CD4-positive, alpha-beta T cell treated with Interleukin-1 beta for 1 hour (primary cell): ENCODE results near the gene ACYP1.
"Not testable (repeated sequence)": the region's sequence is repeated elsewhere in the genome, so short reads cannot be mapped to it uniquely, and the experiment has no call there.

ENCODE experiments used
- DNase-seq, 2 donors: peaks; one replicate each; pipeline ENCODE4 v3.0.0-alpha.2; 2020 to 2022

The ACYP1 gene

DNA sequence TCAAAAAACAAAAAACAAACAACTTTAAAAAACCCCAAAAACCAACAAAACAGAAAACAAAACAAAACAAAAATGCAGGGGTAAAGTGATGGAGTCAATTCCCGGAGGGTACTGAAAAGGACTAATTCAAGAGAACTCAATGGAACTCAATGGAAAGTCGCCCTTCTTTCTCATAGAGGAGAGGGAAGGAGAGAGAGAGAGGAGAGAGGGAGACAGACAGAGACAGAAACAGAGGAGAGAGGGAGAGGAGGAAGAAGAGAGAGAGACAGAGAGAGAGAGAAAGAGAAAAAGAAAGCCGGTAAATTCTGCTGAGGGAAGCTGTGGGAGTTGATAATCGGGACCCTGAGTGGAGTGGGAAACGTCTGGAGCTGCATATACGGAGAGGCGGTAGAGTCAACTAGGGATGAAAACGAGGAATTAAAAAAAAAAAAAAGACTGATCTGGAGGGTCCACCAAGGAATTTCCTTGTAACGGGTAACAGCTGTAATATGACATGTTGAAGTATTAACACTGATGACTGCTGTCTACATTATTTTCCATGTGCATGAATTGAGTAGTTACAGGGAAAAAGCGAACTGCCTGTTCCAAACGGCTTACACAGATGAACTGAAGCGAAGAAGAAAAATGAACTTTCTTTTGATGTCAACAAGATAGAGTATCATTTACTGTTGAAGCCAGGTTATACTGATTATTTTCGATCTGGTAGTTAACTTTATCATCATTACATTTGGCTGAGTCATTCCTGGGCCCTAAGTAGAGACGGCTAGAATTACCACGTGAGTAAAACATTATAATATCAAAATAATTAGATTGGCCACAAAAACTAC lies 4.7 kb upstream of the ACYP1 start:
- DNase-seq = no peak

- not testable (repeated sequence) for DNase-seq
Measured at GRCh38 chr14:75067765-75068164, 3.9 kb upstream of the ACYP1 start.

GRCh38 chr14:75067212-75067611 lies 3.4 kb upstream of the ACYP1 start:
- no peak for DNase-seq

DNA sequence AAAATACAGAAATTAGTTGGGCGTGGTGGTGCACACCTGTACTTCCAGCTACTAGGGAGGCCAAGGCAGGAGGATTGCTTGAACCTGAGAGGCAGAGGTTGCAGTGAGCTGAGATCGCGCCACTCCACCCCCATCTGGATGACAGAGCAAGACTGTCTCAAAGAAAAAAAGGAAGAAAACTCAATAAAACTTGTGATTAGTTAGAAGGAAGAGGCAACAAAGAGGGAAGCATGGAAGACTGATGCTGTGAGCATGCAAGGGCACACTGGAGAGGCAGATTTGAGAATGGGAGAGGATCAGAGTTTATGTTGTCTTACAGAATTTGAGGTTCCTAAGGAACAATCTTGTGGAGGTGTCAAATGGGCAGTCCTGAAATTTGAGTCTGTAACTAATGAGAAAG lies 2.9 kb upstream of the ACYP1 start:
- no peak for DNase-seq

- no peak for DNase-seq
Measured at GRCh38 chr14:75064205-75064567, 362 bp upstream of the ACYP1 start.

GRCh38 chr14:75063013-75063412 lies 811 bp downstream of the ACYP1 start:
- DNase-seq = no peak

DNA sequence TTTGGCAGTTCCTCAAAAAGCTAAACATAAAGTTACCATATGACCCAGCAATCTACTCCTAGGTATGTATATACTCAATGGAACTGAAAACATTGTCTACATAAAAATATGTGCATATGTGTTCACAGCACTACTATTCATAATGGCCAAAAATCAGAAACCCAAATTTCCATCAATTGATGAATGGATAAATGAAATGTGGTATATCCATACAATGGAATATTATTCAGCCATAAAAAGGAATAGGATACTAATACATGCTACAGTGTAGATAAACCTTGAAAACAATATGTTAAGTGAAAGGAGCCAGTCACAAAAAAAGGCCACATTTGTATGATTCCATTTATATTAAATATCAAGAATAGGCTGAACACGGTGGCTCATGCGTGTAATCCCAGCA lies 3.4 kb downstream of the ACYP1 start:
- DNase-seq = no peak

DNA sequence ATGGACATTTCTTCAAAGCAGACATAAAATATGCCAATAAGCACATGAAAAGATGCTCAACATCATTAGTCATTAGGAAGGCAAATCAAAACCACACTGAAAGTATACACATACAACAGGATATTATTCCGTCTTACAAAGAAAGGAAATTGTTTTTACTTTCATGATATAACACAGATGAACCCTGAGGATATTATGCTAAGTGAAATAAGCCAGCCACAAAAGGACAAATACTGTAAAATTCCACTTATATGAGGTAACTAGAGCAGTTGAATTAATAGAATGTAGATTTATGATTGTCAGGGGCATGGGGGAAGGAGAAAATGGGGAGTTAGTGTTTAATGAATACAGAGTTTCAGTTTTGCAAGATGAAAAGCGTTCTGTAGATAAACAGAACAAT lies 4.2 kb downstream of the ACYP1 start:
- DNase-seq = no peak

DNA sequence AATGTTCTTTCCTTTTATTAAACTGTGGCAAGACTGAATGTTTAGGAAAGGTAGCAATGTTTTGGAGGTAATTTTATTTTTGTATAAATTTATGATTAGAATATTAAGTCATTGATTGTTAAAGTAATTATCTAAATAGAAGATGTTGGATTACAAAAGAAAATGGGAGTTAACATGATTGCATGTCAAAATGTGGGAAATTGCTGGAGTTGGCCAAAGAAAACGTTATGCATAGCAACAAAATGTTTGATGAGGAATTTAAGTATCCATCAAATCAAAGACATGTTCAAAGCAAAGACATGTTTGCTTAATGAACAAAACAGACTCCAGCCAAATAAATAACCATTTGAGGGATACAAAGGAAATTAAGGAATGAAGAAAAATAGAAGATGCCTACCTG lies 9.4 kb downstream of the ACYP1 start:
- no peak for DNase-seq

DNA sequence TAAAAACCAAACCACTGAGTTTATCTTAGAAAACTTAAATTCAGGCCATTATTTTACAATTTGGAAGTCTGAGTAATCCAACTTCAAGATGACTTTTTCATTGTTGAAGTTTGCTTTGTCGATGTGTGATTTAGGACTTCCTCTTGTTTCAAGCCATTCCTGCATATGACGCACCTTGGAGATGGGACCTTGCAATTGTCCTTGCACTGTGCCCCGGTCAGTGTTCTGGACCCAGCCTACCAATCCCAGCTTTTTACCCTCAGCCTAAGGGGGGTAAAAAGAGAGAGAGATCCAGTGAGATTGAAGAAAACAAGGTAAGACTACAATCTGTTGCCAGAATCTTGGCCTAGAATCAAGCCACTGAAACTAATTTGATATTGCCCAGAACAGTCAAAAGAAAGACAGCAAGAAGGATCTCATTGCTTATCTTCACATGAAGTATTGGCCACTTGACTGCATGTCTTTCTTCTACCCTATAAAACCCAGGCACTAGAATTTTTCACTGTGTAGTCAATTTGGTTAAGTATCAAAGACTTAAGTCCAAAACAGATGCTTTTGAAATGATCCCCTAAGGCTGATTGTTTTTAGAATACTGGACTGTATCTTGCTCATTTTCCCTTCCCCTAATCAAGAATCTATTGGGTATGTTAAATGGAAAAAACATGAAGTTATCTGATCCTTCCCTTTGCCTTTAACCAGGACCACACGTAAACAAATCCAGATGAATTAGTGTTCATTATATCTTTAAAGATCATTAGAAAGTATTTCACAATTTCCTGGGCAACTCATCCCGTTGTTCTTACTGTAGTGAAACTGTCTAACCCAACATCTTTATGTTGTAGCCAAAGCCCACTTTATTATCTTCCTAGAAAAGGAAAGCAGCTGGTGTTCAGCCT lies 10.2 kb downstream of the ACYP1 start:
- DNase-seq = no peak

- no peak for DNase-seq
Measured at GRCh38 chr14:75051556-75051899, 12.3 kb downstream of the ACYP1 start.

DNA sequence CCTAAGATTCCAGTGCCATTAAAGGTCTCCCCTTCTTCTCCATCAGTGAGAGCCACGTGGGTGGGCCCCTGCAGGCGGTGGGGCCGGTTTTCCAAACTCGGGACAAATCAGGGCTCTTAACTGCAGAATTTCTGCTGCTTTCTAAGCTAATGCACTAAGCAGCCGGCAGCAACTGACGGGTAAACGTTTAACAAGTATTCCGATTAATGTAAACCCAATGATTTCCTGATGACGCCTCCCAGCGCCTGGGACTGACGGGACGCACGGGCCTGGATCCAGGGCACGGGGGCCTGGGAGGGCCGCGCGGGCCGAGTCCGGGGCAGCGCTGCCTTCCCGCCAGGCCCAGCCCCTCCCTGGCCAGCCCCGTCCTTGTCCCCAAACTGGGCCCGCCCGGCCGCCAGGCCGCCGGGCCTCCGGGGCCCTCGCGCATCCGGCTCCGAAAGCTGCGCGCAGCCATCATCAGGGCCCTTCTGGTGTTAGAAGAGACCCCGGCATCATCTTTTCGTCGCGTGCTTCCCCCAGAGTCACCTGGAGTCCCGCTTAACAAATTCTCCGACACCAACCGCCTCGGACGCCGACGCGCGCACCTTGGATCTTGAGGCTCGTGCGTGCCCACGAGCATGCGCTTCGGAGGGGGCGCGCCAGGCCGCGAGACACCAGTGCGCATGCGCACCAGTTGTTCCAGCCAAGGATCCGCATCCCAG lies 12.8 kb downstream of the ACYP1 start, which contains the start of gene MLH3:
Gene MLH3 (minus strand): TSS at position 616 of the 704 bp plus-strand sequence. CDS start 1,812 bp downstream, outside the sequence.
- DNase-seq = peak; percentile 82 to 83

- no peak for DNase-seq
Measured at GRCh38 chr14:75049731-75050201, 14.1 kb downstream of the ACYP1 start.

GRCh38 chr14:75049136-75049535 lies 14.7 kb downstream of the ACYP1 start:
- no peak for DNase-seq

DNA sequence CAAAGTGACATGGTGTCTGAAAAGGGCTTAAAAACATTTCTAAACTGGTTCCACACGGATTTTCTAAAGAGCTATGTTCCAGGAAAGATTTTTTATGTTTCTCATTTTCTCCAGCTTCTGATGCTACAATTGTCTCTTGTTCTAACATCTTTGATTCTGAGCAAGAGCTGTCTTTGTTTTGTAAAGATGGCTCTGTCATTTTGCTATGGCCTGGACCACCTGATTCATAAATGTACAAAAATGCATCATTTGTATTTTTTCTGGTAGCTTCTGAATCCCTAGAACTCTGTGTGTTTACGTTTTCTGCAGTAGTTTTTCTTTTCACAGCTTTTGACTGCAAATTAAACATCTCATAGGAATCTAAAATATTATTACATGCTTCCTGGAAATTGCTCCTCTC lies 15.7 kb downstream of the ACYP1 start:
- no peak for DNase-seq

DNA sequence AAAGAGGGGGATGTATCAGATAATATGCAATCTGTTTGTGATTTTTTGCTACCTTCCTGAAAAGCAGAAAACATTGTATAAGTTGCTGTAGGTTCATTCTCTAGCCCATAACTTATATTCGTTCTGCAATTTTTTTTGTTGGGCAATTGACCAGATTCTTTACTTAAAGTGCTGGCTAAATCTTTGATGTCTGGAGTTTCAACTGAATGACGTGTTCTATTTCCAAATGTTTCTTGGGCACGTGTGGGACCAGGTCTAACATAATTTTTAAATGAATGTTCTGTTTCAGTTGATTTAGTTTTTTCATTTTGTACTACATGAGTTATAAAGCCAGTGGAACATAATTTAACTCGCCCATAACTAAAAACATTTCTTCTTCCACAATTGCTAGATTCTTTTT lies 16.3 kb downstream of the ACYP1 start:
- no peak for DNase-seq

DNA sequence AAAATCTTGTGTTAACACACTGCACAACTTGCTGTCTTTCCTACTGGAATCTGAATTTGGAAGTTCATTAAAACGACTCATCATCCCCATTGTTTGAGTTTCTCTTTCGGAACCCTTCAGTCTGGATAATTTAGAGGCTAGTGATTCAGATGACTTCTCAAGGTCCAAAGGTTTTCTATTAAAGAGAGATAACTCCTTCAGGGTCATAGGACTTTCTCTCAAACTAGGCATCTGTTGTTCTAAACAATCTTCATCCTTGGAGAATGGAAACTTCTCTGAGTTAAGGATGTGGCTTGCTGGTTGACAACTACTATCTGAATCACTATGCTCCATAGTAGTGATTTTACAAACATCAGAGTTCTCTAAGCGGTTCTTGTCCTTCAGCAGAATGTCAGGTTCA lies 16.9 kb downstream of the ACYP1 start:
- DNase-seq = no peak

GRCh38 chr14:75046275-75046674 lies 17.5 kb downstream of the ACYP1 start:
- no peak for DNase-seq

GRCh38 chr14:75044752-75045151 lies 19.1 kb downstream of the ACYP1 start:
- DNase-seq = no peak

GRCh38 chr14:75044322-75044721 lies 19.5 kb downstream of the ACYP1 start:
- DNase-seq = no peak

DNA sequence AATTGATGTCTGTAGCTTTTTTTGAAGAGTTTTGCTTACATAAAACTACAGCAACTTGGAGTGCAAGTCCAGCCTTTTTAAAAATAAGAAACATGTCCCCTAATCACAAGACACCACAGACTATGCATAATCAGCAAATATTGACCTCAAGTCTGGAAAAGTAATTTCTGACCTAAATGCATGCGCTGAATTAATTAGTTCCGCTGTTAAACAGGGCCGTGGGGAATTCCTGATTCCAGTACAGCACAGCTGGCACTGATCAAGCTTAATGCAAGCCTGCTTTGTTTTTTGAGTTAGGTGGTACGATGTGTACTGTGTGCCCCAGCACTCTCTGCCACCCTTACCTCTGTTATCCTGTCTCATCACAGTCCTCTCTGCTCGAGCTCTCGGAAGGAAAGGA lies 21.8 kb downstream of the ACYP1 start:
- DNase-seq = no peak

DNA sequence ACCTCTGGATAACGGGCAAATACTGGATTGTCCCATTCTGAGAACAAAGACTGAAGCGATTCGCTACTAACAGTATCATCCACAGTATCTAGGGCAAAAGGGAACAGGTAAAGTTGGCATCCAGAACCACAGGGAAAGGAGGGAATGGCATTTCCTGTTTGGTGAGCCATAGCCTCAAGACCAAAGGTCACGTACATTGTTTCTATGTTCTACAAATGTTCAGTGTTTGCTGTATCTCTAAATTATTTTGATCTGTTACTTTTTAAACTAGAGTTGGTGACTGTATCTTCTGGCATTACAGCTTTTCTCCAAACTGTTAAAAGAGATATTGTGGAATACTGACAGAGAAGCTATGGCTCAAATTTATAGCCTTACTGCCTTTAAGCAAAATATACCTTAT lies 22.2 kb downstream of the ACYP1 start:
- no peak for DNase-seq

GRCh38 chr14:75040959-75041358 lies 22.9 kb downstream of the ACYP1 start:
- DNase-seq = no peak
